GM23338 (cell line): ENCODE data around the gene METTL13. TPM values are rescaled to one million over a fixed set of nuclear protein-coding genes. Genes with fewer than 3 reads are reported as not detected.

ENCODE experiments used
- ATAC-seq: fragments of 200-7000 bp; cut with Tn5 transposase; 3 replicates; pipeline ENCODE4 v1.9.1; 2020
- DNase-seq: peaks from one replicate; pipeline ENCODE4 v3.0.0-alpha.2; 2015; ENCODE audit warnings: low spot score
- H2AFZ ChIP-seq: fragments of 200-600 bp; sonication (generic); 2 replicates; pipeline ENCODE4 v1.8.0; 2016; ENCODE audit warnings: antibody characterized with exemption, mild to moderate bottlenecking, moderate library complexity
- H3F3A ChIP-seq: fragments of 200-600 bp; sonication (generic); replicated peaks from 2 replicates; pipeline ENCODE4 v1.8.0; 2017; ENCODE audit warnings: antibody characterized with exemption, mixed run types, low read depth
- H3K27ac ChIP-seq: fragments of 200-600 bp; sonication (generic); 2 replicates; pipeline ENCODE4 v1.6.1; 2016; ENCODE audit warnings: low read depth
- H3K27me3 ChIP-seq: fragments of 200-600 bp; sonication (generic); 2 replicates; pipeline ENCODE4 v1.8.0; 2016; ENCODE audit warnings: mild to moderate bottlenecking, mixed run types, moderate library complexity; ENCODE audit not compliant: insufficient read depth
- H3K36me3 ChIP-seq: fragments of 200-600 bp; sonication (generic); 2 replicates; pipeline ENCODE4 v1.8.0; 2016; ENCODE audit warnings: mild to moderate bottlenecking; ENCODE audit not compliant: insufficient read depth
- H3K4me1 ChIP-seq: fragments of 200-600 bp; sonication (generic); 2 replicates; pipeline ENCODE4 v1.8.0; 2016; ENCODE audit warnings: mild to moderate bottlenecking, moderate library complexity; ENCODE audit not compliant: insufficient read depth
- H3K4me2 ChIP-seq: fragments of 200-600 bp; sonication (generic); 2 replicates; pipeline ENCODE4 v1.7.1; 2017; ENCODE audit warnings: mixed run types
- H3K4me3 ChIP-seq: fragments of 200-600 bp; sonication (generic); 2 replicates; pipeline ENCODE4 v1.6.1; 2016; ENCODE audit warnings: mixed run types
- H3K79me2 ChIP-seq: fragments of 200-600 bp; sonication (generic); replicated peaks from 2 replicates; pipeline ENCODE4 v1.8.0; 2017; ENCODE audit warnings: mild to moderate bottlenecking; ENCODE audit not compliant: insufficient read depth
- H3K9me2 ChIP-seq: fragments of 200-600 bp; sonication (generic); 2 replicates; pipeline ENCODE4 v1.8.0; 2017; ENCODE audit not compliant: insufficient read depth
- H4K20me1 ChIP-seq: fragments of 200-600 bp; sonication (generic); replicated peaks from 2 replicates; pipeline ENCODE4 v1.8.0; 2017; ENCODE audit warnings: mild to moderate bottlenecking; ENCODE audit not compliant: insufficient read depth
- H3K27ac Mint-ChIP-seq: 2 replicates; pipeline ENCODE4 v1.8.0; 2020; ENCODE audit warnings: inconsistent platforms, mild to moderate bottlenecking, moderate library complexity, mixed read lengths
- H3K27me3 Mint-ChIP-seq: 3 replicates; pipeline ENCODE4 v1.8.0; 2022; ENCODE audit warnings: low read depth, mild to moderate bottlenecking, moderate library complexity, mixed read lengths, inconsistent platforms; ENCODE audit not compliant: insufficient read depth, poor library complexity
- H3K36me3 Mint-ChIP-seq: 3 replicates; pipeline ENCODE4 v1.8.0; 2021; ENCODE audit warnings: low read depth, mild to moderate bottlenecking, inconsistent platforms, moderate library complexity, mixed read lengths
- H3K4me1 Mint-ChIP-seq: 3 replicates; pipeline ENCODE4 v1.8.0; 2020; ENCODE audit warnings: mild to moderate bottlenecking, inconsistent platforms, mixed read lengths
- H3K4me3 Mint-ChIP-seq: 3 replicates; pipeline ENCODE4 v1.8.0; 2021; ENCODE audit warnings: moderate library complexity, mild to moderate bottlenecking, inconsistent platforms, mixed read lengths
- H3K9me3 Mint-ChIP-seq: 3 replicates; pipeline ENCODE4 v1.8.0; 2020; ENCODE audit warnings: moderate library complexity, mild to moderate bottlenecking, inconsistent platforms, mixed read lengths
- CREB1 ChIP-seq: fragments of 250-450 bp; sonication (Bioruptor Pico); IDR thresholded peaks from 2 replicates; pipeline ENCODE4 v1.5.0; 2020; ENCODE audit warnings: low read depth, mild to moderate bottlenecking, moderate library complexity
- CTCF ChIP-seq, 2 experiments: fragments of 200-600 bp in 1 of 2; sonication (generic) in 1 of 2; conservative IDR thresholded peaks; 2 replicates each; pipeline versions ENCODE4 v1.5.1 to v1.6.1; 2016 to 2017; ENCODE audit warnings: antibody characterized with exemption in 2 of 2, low read depth in 2 of 2, mild to moderate bottlenecking in 2 of 2, moderate library complexity in 1 of 2
- EZH2 ChIP-seq: fragments of 200-600 bp; sonication (generic); IDR thresholded peaks from one replicate; pipeline ENCODE4 v1.8.0; 2017; ENCODE audit warnings: antibody characterized with exemption, mild to moderate bottlenecking, low read depth; ENCODE audit not compliant: unreplicated experiment
- EZH2phosphoT487 ChIP-seq: fragments of 200-600 bp; sonication (generic); IDR thresholded peaks from one replicate; pipeline ENCODE4 v1.8.1; 2018; ENCODE audit warnings: antibody characterized with exemption; ENCODE audit not compliant: unreplicated experiment
- JUNB ChIP-seq: IDR thresholded peaks from one replicate; pipeline ENCODE4 v1.6.1; 2016; ENCODE audit warnings: antibody characterized with exemption; ENCODE audit not compliant: unreplicated experiment
- NANOG ChIP-seq: IDR thresholded peaks from 2 replicates; pipeline ENCODE4 v1.6.1; 2016; ENCODE audit warnings: antibody characterized with exemption, borderline replicate concordance
- POLR2AphosphoS5 ChIP-seq: IDR thresholded peaks from 2 replicates; pipeline ENCODE4 v1.6.1; 2016; ENCODE audit warnings: antibody characterized with exemption, low read depth
- REST ChIP-seq: IDR thresholded peaks from one replicate; pipeline ENCODE4 v1.6.1; 2018; ENCODE audit warnings: antibody characterized with exemption; ENCODE audit not compliant: unreplicated experiment
- STAT1 ChIP-seq: IDR thresholded peaks from one replicate; pipeline ENCODE4 v1.6.1; 2016; ENCODE audit warnings: antibody characterized with exemption; ENCODE audit not compliant: unreplicated experiment
- ZNF462 ChIP-seq: fragments of 250-450 bp; sonication (Bioruptor Pico); IDR thresholded peaks from 2 replicates; pipeline ENCODE4 v1.5.0; 2020; ENCODE audit warnings: mild to moderate bottlenecking, moderate library complexity
- polyA plus RNA-seq: library from polyadenylated mRNA; unstranded; fragments of >200 nt; fragmentation: Nextera tagmentation; extraction: Ambion mirVana; gene quantifications from 2 replicates; pipeline ENCODE4 v1.2.1, GENCODE V29; 2016
- total RNA-seq: library from RNA; depleted of rRNA; stranded (reverse); fragments of >200 nt; shearing (Covaris generic); gene quantifications from 2 replicates; pipeline ENCODE4 v1.2.3, GENCODE V29; 2014

METTL13 gene
- total and polyA plus RNA-seq, 2 experiments from 2014 or later: 21.0 to 45.4 TPM

- Histone ChIP-seq H3K4me1 (peaks cover 15% of the 10 kb centered on the region), H3K9me2 (peaks cover 6% of the 10 kb centered on the region; the same call in 1 of the 2 replicates), H3K4me2 (peak overlapping the region; percentile 59), H3K79me2 (no peaks in the 10 kb centered on the region), H3K27ac (peak overlapping the region; percentile 30; the same call in 1 of the 2 replicates), H3K4me3 (no peak overlapping the region), H3F3A (no peaks in the 10 kb centered on the region), H3K36me3 (no peaks in the 10 kb centered on the region), H2AFZ (peak overlapping the region; percentile 75), H3K27me3 (no peaks in the 10 kb centered on the region), H4K20me1 (no peaks in the 10 kb centered on the region)
- TF ChIP-seq NANOG (no peak), STAT1 (no peak), POLR2AphosphoS5 (no peak), CTCF (conservative IDR thresholded peaks at IDR 0.05; ENCODE audit: low read depth in 2 of 2) (no peak), REST (no peak), CREB1 (CRISPR knock-in tag) (no peak), JUNB (no peak), ZNF462 (CRISPR knock-in tag) (no peak), EZH2 (no peak), EZH2phosphoT487 (no peak)
- Mint-ChIP-seq H3K4me3 (no peak overlapping the region), H3K36me3 (no peaks in the 10 kb centered on the region), H3K9me3 (no peaks in the 10 kb centered on the region), H3K27me3 (no peaks in the 10 kb centered on the region), H3K27ac (peak overlapping the region; percentile 81), H3K4me1 (peaks cover 29% of the 10 kb centered on the region)
- ATAC-seq (peak; percentile 67), DNase-seq (peak; percentile 22)
These were observed 36.2 kb downstream of the METTL13 start for GRCh38 chr1:171817511-171818265.
